K562 (cell line): ENCODE results near the gene PARP9. TPM values are rescaled to one million over a fixed set of nuclear protein-coding genes. Genes with fewer than 3 reads are reported as not detected.

Experiments used
- RAD51 ChIP-seq: fragments of 450-650 bp; IDR thresholded peaks from 2 replicates; pipeline ENCODE4 v1.7.1; 2016; ENCODE audit warnings: low read depth, mild to moderate bottlenecking, borderline replicate concordance
- polyA plus RNA-seq, 8 experiments: library from polyadenylated mRNA; depleted of rRNA in 4 of 8; stranded (reverse) in 5 of 8; unstranded in 3 of 8; fragments of >200 nt; fragmentation: Nextera tagmentation in 2 of 8; fragmentation: Illumina TruSeq in 1 of 8; extraction: Ambion mirVana in 2 of 8; extraction: Trizol in 1 of 8; gene quantifications; 2 replicates each; pipeline versions ENCODE4 v1.2.1 to v1.2.3, GENCODE V29; 2011 to 2014; ENCODE audit warnings: inconsistent platforms in 1 of 8, missing spikeins in 1 of 8
- small RNA-seq: library from RNA; depleted of rRNA; stranded (forward); fragments of <200 nt; gene quantifications from one replicate; pipeline ENCODE3, GENCODE V24; 2014
- total RNA-seq, 7 experiments: library from RNA; depleted of rRNA in 6 of 7; stranded (reverse); fragments of >200 nt in 6 of 7; fragmentation: Illumina TruSeq in 2 of 7; extraction: Trizol in 2 of 7; gene quantifications; 2 replicates each; pipeline versions ENCODE4 v1.2.1 to v1.2.3, GENCODE V29; 2011 to 2021; ENCODE audit warnings: low replicate concordance in 1 of 7

The PARP9 gene
- total and polyA plus RNA-seq, 9 of the 15 experiments (the other 6 are each of a cell fraction or from before 2014, with no cell fraction given) = 2.1 to 4.8 (median 3.4) TPM

DNA sequence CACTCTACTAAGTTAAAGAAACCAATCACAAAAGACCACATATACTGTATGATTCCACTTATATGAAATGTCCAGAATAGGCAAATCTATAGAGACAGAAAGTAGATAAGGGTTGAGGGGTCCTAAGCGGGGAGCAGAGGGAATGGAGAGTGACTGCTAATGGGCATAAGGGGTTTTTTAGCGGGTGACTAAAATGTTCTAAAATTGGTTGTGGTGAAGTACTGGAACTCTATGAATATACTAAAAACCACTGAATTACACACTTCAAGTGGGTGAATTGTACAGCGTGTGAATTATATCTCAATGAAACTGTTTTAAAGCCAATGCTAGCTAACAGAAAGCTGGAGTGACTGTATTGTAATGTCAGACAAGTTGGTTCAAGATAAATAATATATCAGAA is 82.7 kb downstream of the PARP9 start (continued):
- TF ChIP-seq RAD51 = no peak

Small RNA genes within 50 kb of the gene (small RNA-seq; reads per million reads assigned to genes)
- not detected for gene AC096861.1

Other genes starting within 250 kb of the PARP9 start
Only the 7 nearest of the 10 such genes appear.
- gene MIX23, start 181.1 kb downstream of the PARP9 start, total RNA-seq (2014; rRNA removed) = 69.2 and 103 TPM in 2 replicates
- 106 and 124 TPM in 2 replicates for gene MIX23, start 181.1 kb downstream of the PARP9 start, total RNA-seq (2014; rRNA removed; fragmentation: Illumina TruSeq; extraction: Trizol)
- gene MIX23, start 181.1 kb downstream of the PARP9 start, total RNA-seq (2015; rRNA removed; fragmentation: Illumina TruSeq; extraction: Trizol) = 122 and 143 TPM in 2 replicates
- 46.6 and 81.3 TPM in 2 replicates for gene MIX23, start 181.1 kb downstream of the PARP9 start, total RNA-seq (2021)
- gene MIX23, start 181.1 kb downstream of the PARP9 start, polyA plus RNA-seq (2011; rRNA removed) = 27.8 and 45.5 TPM in 2 replicates
- gene MIX23, start 181.1 kb downstream of the PARP9 start, polyA plus RNA-seq (2014; fragmentation: Illumina TruSeq; extraction: Trizol) = 162 and 185 TPM in 2 replicates
- gene MIX23, start 181.1 kb downstream of the PARP9 start, polyA plus RNA-seq (2014; fragmentation: Nextera tagmentation; extraction: Ambion mirVana) = 100 to 1,000 TPM; 102 to 125 TPM
- gene MIX23, start 181.1 kb downstream of the PARP9 start, polyA plus RNA-seq (2014; rRNA removed) = 130 and 134 TPM in 2 replicates
- gene FAM162A, start 180.1 kb downstream of the PARP9 start, total RNA-seq (2014; rRNA removed) = 37.5 and 62.6 TPM in 2 replicates
- gene FAM162A, start 180.1 kb downstream of the PARP9 start, total RNA-seq (2014; rRNA removed; fragmentation: Illumina TruSeq; extraction: Trizol) = 103 TPM in 2 replicates
- 76.5 and 77.6 TPM in 2 replicates for gene FAM162A, start 180.1 kb downstream of the PARP9 start, total RNA-seq (2015; rRNA removed; fragmentation: Illumina TruSeq; extraction: Trizol)
- 64.9 and 77.7 TPM in 2 replicates for gene FAM162A, start 180.1 kb downstream of the PARP9 start, total RNA-seq (2021)
- 171 and 191 TPM in 2 replicates for gene FAM162A, start 180.1 kb downstream of the PARP9 start, polyA plus RNA-seq (2011; rRNA removed)
- 101 TPM in 2 replicates for gene FAM162A, start 180.1 kb downstream of the PARP9 start, polyA plus RNA-seq (2014; fragmentation: Illumina TruSeq; extraction: Trizol)
- gene FAM162A, start 180.1 kb downstream of the PARP9 start, polyA plus RNA-seq (2014; fragmentation: Nextera tagmentation; extraction: Ambion mirVana) = 100 to 1,000 TPM; 208 to 211 TPM
- gene FAM162A, start 180.1 kb downstream of the PARP9 start, polyA plus RNA-seq (2014; rRNA removed) = 89.4 and 106 TPM in 2 replicates
- 2.3 and 2.8 TPM in 2 replicates for gene WDR5B, start 148.2 kb downstream of the PARP9 start, total RNA-seq (2014; rRNA removed)
- gene WDR5B, start 148.2 kb downstream of the PARP9 start, total RNA-seq (2014; rRNA removed; fragmentation: Illumina TruSeq; extraction: Trizol) = 4.4 and 4.6 TPM in 2 replicates
- 4.1 and 4.2 TPM in 2 replicates for gene WDR5B, start 148.2 kb downstream of the PARP9 start, total RNA-seq (2015; rRNA removed; fragmentation: Illumina TruSeq; extraction: Trizol)
- 3.0 and 3.1 TPM in 2 replicates for gene WDR5B, start 148.2 kb downstream of the PARP9 start, total RNA-seq (2021)
- 9.0 and 10.1 TPM in 2 replicates for gene WDR5B, start 148.2 kb downstream of the PARP9 start, polyA plus RNA-seq (2011; rRNA removed)
- gene WDR5B, start 148.2 kb downstream of the PARP9 start, polyA plus RNA-seq (2014; fragmentation: Illumina TruSeq; extraction: Trizol) = 2.9 and 3.5 TPM in 2 replicates
- 1 to 10 TPM; 3.9 to 4.4 TPM for gene WDR5B, start 148.2 kb downstream of the PARP9 start, polyA plus RNA-seq (2014; fragmentation: Nextera tagmentation; extraction: Ambion mirVana)
- gene WDR5B, start 148.2 kb downstream of the PARP9 start, polyA plus RNA-seq (2014; rRNA removed) = 4.8 and 5.0 TPM in 2 replicates
- 21.9 and 27.5 TPM in 2 replicates for gene KPNA1, start 49.4 kb downstream of the PARP9 start, total RNA-seq (2014; rRNA removed)
- gene KPNA1, start 49.4 kb downstream of the PARP9 start, total RNA-seq (2014; rRNA removed; fragmentation: Illumina TruSeq; extraction: Trizol) = 40.9 and 47.3 TPM in 2 replicates
- gene KPNA1, start 49.4 kb downstream of the PARP9 start, total RNA-seq (2015; rRNA removed; fragmentation: Illumina TruSeq; extraction: Trizol) = 26.7 and 33.5 TPM in 2 replicates
- 51.4 and 53.8 TPM in 2 replicates for gene KPNA1, start 49.4 kb downstream of the PARP9 start, total RNA-seq (2021)
- gene KPNA1, start 49.4 kb downstream of the PARP9 start, polyA plus RNA-seq (2011; rRNA removed) = 33.1 and 44.1 TPM in 2 replicates
- 47.0 and 51.9 TPM in 2 replicates for gene KPNA1, start 49.4 kb downstream of the PARP9 start, polyA plus RNA-seq (2014; fragmentation: Illumina TruSeq; extraction: Trizol)
- 10 to 100 TPM in 1 of 2 experiments, 1 to 10 TPM in 1; 9.3 to 11.7 TPM for gene KPNA1, start 49.4 kb downstream of the PARP9 start, polyA plus RNA-seq (2014; fragmentation: Nextera tagmentation; extraction: Ambion mirVana)
- gene KPNA1, start 49.4 kb downstream of the PARP9 start, polyA plus RNA-seq (2014; rRNA removed) = 23.9 and 24.3 TPM in 2 replicates
- gene DTX3L, start within 50 bp of the PARP9 start, total RNA-seq (2014; rRNA removed) = 3.0 and 4.1 TPM in 2 replicates
- gene DTX3L, start within 50 bp of the PARP9 start, total RNA-seq (2014; rRNA removed; fragmentation: Illumina TruSeq; extraction: Trizol) = 6.0 and 7.0 TPM in 2 replicates
- 6.0 and 6.5 TPM in 2 replicates for gene DTX3L, start within 50 bp of the PARP9 start, total RNA-seq (2015; rRNA removed; fragmentation: Illumina TruSeq; extraction: Trizol)
- gene DTX3L, start within 50 bp of the PARP9 start, total RNA-seq (2021) = 6.2 and 6.6 TPM in 2 replicates
- gene DTX3L, start within 50 bp of the PARP9 start, polyA plus RNA-seq (2011; rRNA removed) = 1.0 and 2.3 TPM in 2 replicates
- 4.9 and 6.0 TPM in 2 replicates for gene DTX3L, start within 50 bp of the PARP9 start, polyA plus RNA-seq (2014; fragmentation: Illumina TruSeq; extraction: Trizol)
- gene DTX3L, start within 50 bp of the PARP9 start, polyA plus RNA-seq (2014; fragmentation: Nextera tagmentation; extraction: Ambion mirVana) = 1 to 10 TPM; 2.3 to 2.5 TPM
- gene DTX3L, start within 50 bp of the PARP9 start, polyA plus RNA-seq (2014; rRNA removed) = 3.0 and 3.4 TPM in 2 replicates
- gene PARP15, start 13.3 kb upstream of the PARP9 start, total RNA-seq (2014; rRNA removed) = 0.05 and 0.08 TPM in 2 replicates
- gene PARP15, start 13.3 kb upstream of the PARP9 start, total RNA-seq (2014; rRNA removed; fragmentation: Illumina TruSeq; extraction: Trizol) = 0.11 and 0.45 TPM in 2 replicates
- 0.19 and 0.40 TPM in 2 replicates for gene PARP15, start 13.3 kb upstream of the PARP9 start, total RNA-seq (2015; rRNA removed; fragmentation: Illumina TruSeq; extraction: Trizol)
- gene PARP15, start 13.3 kb upstream of the PARP9 start, total RNA-seq (2021) = 0.38 and 0.45 TPM in 2 replicates
- gene PARP15, start 13.3 kb upstream of the PARP9 start, polyA plus RNA-seq (2011; rRNA removed) = 0.22 TPM in 1 of 2 replicates, not detected in the other
- gene PARP15, start 13.3 kb upstream of the PARP9 start, polyA plus RNA-seq (2014; fragmentation: Illumina TruSeq; extraction: Trizol) = 0.18 and 0.29 TPM in 2 replicates
- gene PARP15, start 13.3 kb upstream of the PARP9 start, polyA plus RNA-seq (2014; fragmentation: Nextera tagmentation; extraction: Ambion mirVana) = under 1 TPM; 0.08 to 0.10 TPM
- 0.13 and 0.61 TPM in 2 replicates for gene PARP15, start 13.3 kb upstream of the PARP9 start, polyA plus RNA-seq (2014; rRNA removed)
- 9.0 and 9.5 TPM in 2 replicates for gene PARP14, start 116.5 kb upstream of the PARP9 start, total RNA-seq (2014; rRNA removed)
- gene PARP14, start 116.5 kb upstream of the PARP9 start, total RNA-seq (2014; rRNA removed; fragmentation: Illumina TruSeq; extraction: Trizol) = 13.1 and 13.7 TPM in 2 replicates
- 11.8 and 14.4 TPM in 2 replicates for gene PARP14, start 116.5 kb upstream of the PARP9 start, total RNA-seq (2015; rRNA removed; fragmentation: Illumina TruSeq; extraction: Trizol)
- 9.7 and 11.9 TPM in 2 replicates for gene PARP14, start 116.5 kb upstream of the PARP9 start, total RNA-seq (2021)
- gene PARP14, start 116.5 kb upstream of the PARP9 start, polyA plus RNA-seq (2011; rRNA removed) = 6.7 and 12.8 TPM in 2 replicates
- 6.9 and 8.6 TPM in 2 replicates for gene PARP14, start 116.5 kb upstream of the PARP9 start, polyA plus RNA-seq (2014; fragmentation: Illumina TruSeq; extraction: Trizol)
- 1 to 10 TPM; 3.1 to 6.2 TPM for gene PARP14, start 116.5 kb upstream of the PARP9 start, polyA plus RNA-seq (2014; fragmentation: Nextera tagmentation; extraction: Ambion mirVana)
- gene PARP14, start 116.5 kb upstream of the PARP9 start, polyA plus RNA-seq (2014; rRNA removed) = 7.7 and 9.2 TPM in 2 replicates